ENCODE results near the gene TFDP2.

Gene TFDP2

DNA sequence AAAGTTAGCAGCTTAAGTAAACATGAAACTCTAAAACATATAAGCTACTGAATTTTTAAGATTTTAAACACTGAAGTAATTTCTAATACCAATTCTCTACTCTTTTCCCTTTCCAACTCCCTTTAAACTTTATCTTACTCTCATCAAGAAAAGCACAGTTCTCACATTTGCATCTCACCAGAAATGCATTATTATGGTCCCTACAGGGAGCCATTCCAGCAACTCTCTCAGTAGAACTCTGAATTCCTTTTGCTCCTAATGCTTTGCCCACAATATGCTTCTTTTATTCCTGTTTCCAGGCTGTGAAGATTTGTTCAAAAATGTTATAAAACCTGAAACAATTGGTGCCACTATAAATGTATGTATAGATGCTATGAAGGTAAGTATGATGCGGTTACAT, 83.4 kb downstream of the TFDP2 start:
- no peak overlapping the region; the same call in 1 of the 2 replicates for H3K27ac ChIP-seq (ENCODE audit: low read depth, low read length)
- H3K36me3 ChIP-seq (ENCODE audit: control insufficient read depth, insufficient read depth, low read length): no peaks in the 10 kb centered on the region
- H3K4me3 ChIP-seq (ENCODE audit: low read depth, low read length): 0 out of 2 replicates have a peak overlapping the region, but pooled peaks have one; percentile 9
- H3K4me1 ChIP-seq (ENCODE audit: control insufficient read depth, insufficient read depth, low read length): peaks cover 38% of the 10 kb centered on the region
- no peaks in the 10 kb centered on the region for H3K27me3 ChIP-seq (ENCODE audit: control insufficient read depth, insufficient read depth, low read length)
- H3K9me3 ChIP-seq (ENCODE audit: control insufficient read depth, insufficient read depth, low read depth, low read length): 0 out of 2 replicates have a peak, but pooled peaks cover 3% of the 10 kb centered on the region
- H3K9ac ChIP-seq (ENCODE audit: low read length): no peak overlapping the region

DNA sequence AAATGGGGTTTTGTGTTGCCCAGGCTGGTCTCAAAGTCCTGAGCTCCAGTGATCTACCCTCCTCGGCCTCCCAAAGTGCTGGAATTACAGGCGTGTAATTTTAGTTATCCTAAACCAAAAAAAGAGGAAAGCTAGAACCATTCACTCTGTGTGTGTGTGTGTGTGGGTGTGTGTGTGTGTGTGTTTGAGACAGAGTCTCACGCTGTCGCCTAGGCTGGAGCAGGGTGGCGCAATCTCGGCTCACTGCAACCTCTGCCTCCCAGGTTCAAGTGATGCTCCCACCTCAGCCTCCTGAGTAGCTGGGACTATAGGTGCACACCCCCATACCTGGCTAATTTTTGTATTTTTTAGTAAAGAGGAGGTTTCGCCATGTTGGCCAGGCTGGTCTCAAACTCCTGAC, 84.0 kb downstream of the TFDP2 start:
- Histone ChIP-seq H3K27ac (ENCODE audit: low read depth, low read length) (peak overlapping the region; percentile 56; the same call in 1 of the 2 replicates), H3K9ac (ENCODE audit: low read length) (peak overlapping the region; percentile 37), H3K36me3 (ENCODE audit: control insufficient read depth, insufficient read depth, low read length) (no peaks in the 10 kb centered on the region), H3K9me3 (ENCODE audit: control insufficient read depth, insufficient read depth, low read depth, low read length) (0 out of 2 replicates have a peak, but pooled peaks cover 3% of the 10 kb centered on the region), H3K4me3 (ENCODE audit: low read depth, low read length) (no peak overlapping the region), H3K4me1 (ENCODE audit: control insufficient read depth, insufficient read depth, low read length) (peaks cover 38% of the 10 kb centered on the region), H3K27me3 (ENCODE audit: control insufficient read depth, insufficient read depth, low read length) (no peaks in the 10 kb centered on the region)

DNA sequence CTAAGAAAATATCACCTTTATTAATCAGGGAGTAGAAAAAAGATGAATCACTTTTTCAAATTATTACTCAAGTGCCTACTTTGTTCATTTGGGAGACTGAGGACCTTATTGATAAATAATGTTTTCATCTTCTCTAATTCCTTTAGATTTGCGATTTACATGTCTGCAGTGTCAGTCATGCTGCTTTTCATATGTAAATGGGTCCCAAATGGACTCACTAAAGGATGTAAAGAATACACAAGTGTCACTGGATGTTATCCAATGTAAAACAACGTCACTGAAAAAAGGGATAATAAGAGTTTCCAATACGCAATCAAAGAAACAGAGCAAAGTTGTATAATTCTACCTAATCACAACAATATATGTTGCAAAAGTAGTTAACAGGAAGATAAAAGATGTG, 84.9 kb downstream of the TFDP2 start:
- peak overlapping the region; percentile 71; the same call in 1 of the 2 replicates for H3K27ac ChIP-seq (ENCODE audit: low read depth, low read length)

DNA sequence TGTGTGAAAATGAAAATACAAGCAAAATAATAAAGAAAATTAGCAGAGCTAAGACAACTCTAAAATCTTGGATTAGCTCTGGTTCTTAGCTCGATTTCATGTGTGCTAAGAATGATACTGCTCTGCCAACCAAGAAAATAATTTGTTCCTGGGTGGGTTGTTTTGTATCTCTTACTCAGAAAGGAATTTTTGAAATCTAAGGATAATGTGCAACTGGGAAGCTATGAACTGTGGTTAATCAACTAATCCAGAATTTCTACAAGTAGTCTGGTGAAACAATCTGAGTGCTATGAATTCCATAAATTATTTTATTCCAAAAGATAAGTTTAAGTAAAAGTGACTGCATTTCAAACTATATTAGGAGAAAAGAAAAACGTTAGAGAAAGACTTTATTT, 92.0 kb downstream of the TFDP2 start:
- H3K4me1 ChIP-seq (ENCODE audit: control insufficient read depth, insufficient read depth, low read length): peaks cover 7% of the 10 kb centered on the region; the same call in 1 of the 2 replicates
- 0 out of 2 replicates have a peak, but pooled peaks cover 3% of the 10 kb centered on the region for H3K9me3 ChIP-seq (ENCODE audit: control insufficient read depth, insufficient read depth, low read depth, low read length)
- no peak overlapping the region for H3K9ac ChIP-seq (ENCODE audit: low read length)
- no peak overlapping the region for H3K27ac ChIP-seq (ENCODE audit: low read depth, low read length)
- H3K36me3 ChIP-seq (ENCODE audit: control insufficient read depth, insufficient read depth, low read length): no peaks in the 10 kb centered on the region
- H3K27me3 ChIP-seq (ENCODE audit: control insufficient read depth, insufficient read depth, low read length): no peaks in the 10 kb centered on the region
- no peak overlapping the region for H3K4me3 ChIP-seq (ENCODE audit: low read depth, low read length)

More for the DNA sequence above, 84.9 kb downstream of the TFDP2 start:
- H3K36me3 ChIP-seq (ENCODE audit: control insufficient read depth, insufficient read depth, low read length): no peaks in the 10 kb centered on the region
- no peaks in the 10 kb centered on the region for H3K27me3 ChIP-seq (ENCODE audit: control insufficient read depth, insufficient read depth, low read length)
- H3K9me3 ChIP-seq (ENCODE audit: control insufficient read depth, insufficient read depth, low read depth, low read length): 0 out of 2 replicates have a peak, but pooled peaks cover 3% of the 10 kb centered on the region
- H3K4me1 ChIP-seq (ENCODE audit: control insufficient read depth, insufficient read depth, low read length): peaks cover 38% of the 10 kb centered on the region
- no peak overlapping the region for H3K9ac ChIP-seq (ENCODE audit: low read length)
- no peak overlapping the region for H3K4me3 ChIP-seq (ENCODE audit: low read depth, low read length)

DNA sequence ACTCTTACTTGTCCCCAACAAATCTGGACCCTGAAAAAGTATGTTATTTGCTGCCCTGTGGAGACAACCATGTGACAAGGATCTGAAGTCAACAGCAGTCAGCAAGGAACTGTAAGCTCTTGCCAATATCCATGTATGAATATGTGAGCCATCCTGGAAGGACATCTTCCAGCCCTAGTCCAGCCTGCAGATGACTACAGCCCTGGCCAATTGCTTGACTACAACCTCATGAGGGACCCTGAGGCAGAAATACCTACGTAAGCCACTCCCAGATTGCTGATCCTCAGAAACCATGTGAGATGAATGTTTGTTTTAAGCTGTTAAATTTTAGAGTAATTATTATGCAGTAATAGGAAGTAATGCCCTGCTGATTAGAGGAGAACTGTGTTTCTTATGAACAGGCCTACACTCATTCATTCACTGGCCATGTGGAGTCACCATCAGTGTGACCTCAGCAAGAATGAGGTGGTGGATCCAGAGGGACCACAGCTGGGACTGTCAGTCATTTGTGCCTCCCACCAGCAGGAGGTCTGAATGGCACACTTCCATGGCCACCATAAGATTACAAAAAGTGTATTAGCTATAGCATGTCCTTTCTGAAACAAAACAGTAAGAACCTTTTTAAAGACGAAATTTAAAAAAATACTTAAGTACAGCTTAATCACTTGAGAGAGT, 92.6 kb downstream of the TFDP2 start:
- Histone ChIP-seq H3K4me1 (ENCODE audit: control insufficient read depth, insufficient read depth, low read length) (peaks cover 4% of the 10 kb centered on the region; the same call in 1 of the 2 replicates), H3K9ac (ENCODE audit: low read length) (no peak overlapping the region), H3K9me3 (ENCODE audit: control insufficient read depth, insufficient read depth, low read depth, low read length) (0 out of 2 replicates have a peak, but pooled peaks cover 3% of the 10 kb centered on the region), H3K4me3 (ENCODE audit: low read depth, low read length) (no peak overlapping the region), H3K36me3 (ENCODE audit: control insufficient read depth, insufficient read depth, low read length) (no peaks in the 10 kb centered on the region), H3K27ac (ENCODE audit: low read depth, low read length) (no peak overlapping the region), H3K27me3 (ENCODE audit: control insufficient read depth, insufficient read depth, low read length) (no peaks in the 10 kb centered on the region)

DNA sequence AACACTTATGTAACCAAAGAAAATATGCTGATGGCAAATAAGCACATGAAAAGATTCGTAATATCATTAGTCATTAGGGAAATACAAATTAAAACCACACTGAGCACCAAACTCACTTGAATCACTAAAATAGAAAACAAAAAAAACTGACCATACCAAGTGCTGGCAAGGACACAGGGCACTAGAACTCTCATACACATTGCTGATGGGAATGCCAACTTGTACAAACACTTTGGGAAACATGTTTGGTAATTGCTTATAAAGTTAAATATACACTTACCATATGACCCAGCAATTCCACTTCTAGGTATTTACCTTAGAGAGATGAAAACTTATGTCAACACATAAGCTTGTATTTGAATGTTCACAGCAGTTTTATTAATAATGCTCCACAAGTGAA, 95.5 kb downstream of the TFDP2 start:
- Histone ChIP-seq H3K9me3 (ENCODE audit: control insufficient read depth, insufficient read depth, low read depth, low read length) (no peaks in the 10 kb centered on the region), H3K4me3 (ENCODE audit: low read depth, low read length) (no peak overlapping the region), H3K9ac (ENCODE audit: low read length) (no peak overlapping the region), H3K27ac (ENCODE audit: low read depth, low read length) (no peak overlapping the region), H3K27me3 (ENCODE audit: control insufficient read depth, insufficient read depth, low read length) (no peaks in the 10 kb centered on the region), H3K36me3 (ENCODE audit: control insufficient read depth, insufficient read depth, low read length) (no peaks in the 10 kb centered on the region), H3K4me1 (ENCODE audit: control insufficient read depth, insufficient read depth, low read length) (no peaks in the 10 kb centered on the region)

DNA sequence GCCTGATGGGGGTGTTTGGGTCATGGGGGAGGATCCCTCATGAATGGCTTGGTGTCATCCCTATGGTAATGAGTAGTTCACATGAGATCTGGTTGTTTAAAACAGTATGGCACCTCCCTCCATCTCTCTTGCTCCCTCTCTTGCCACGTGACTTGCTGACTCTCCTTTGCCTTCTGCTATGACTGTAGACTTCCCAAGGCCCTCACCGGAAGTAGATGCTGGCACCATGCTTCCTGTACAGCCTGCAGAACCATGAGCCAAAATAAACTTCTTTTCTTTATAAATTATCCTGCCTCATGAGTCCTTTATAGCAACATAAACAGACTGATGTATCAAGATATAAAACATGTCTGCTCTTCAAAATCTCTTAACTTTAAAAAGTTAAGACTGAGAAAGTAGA, 96.1 kb downstream of the TFDP2 start:
- H3K4me1 ChIP-seq (ENCODE audit: control insufficient read depth, insufficient read depth, low read length): no peaks in the 10 kb centered on the region
- H3K9ac ChIP-seq (ENCODE audit: low read length): no peak overlapping the region
- H3K9me3 ChIP-seq (ENCODE audit: control insufficient read depth, insufficient read depth, low read depth, low read length): no peaks in the 10 kb centered on the region
- no peaks in the 10 kb centered on the region for H3K36me3 ChIP-seq (ENCODE audit: control insufficient read depth, insufficient read depth, low read length)
- H3K4me3 ChIP-seq (ENCODE audit: low read depth, low read length): no peak overlapping the region
- H3K27me3 ChIP-seq (ENCODE audit: control insufficient read depth, insufficient read depth, low read length): no peaks in the 10 kb centered on the region
- no peak overlapping the region for H3K27ac ChIP-seq (ENCODE audit: low read depth, low read length)

DNA sequence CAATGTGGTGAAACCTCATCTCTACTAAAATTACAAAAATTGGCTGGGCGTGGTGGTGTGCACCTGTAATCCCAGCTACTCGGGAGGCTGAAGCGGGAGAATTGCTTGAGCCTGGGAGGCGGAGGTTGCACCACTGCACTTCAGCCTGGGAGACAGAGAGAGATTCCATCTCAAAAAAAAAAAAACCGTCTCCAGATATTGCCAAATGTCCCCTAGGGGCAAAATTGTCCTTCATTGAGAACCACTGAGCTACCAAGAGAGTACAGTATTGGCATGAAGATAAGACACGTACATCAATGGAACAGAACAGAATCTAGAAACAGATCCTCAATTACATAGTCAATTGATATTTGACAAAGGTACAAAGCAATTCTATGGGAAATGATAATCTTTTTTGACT, 98.0 kb downstream of the TFDP2 start:
- no peaks in the 10 kb centered on the region for H3K27me3 ChIP-seq (ENCODE audit: control insufficient read depth, insufficient read depth, low read length)
- H3K9me3 ChIP-seq (ENCODE audit: control insufficient read depth, insufficient read depth, low read depth, low read length): no peaks in the 10 kb centered on the region
- H3K4me1 ChIP-seq (ENCODE audit: control insufficient read depth, insufficient read depth, low read length): no peaks in the 10 kb centered on the region; the same call in 1 of the 2 replicates
- H3K27ac ChIP-seq (ENCODE audit: low read depth, low read length): no peak overlapping the region
- no peaks in the 10 kb centered on the region for H3K36me3 ChIP-seq (ENCODE audit: control insufficient read depth, insufficient read depth, low read length)
- no peak overlapping the region for H3K4me3 ChIP-seq (ENCODE audit: low read depth, low read length)
- no peak overlapping the region for H3K9ac ChIP-seq (ENCODE audit: low read length)

DNA sequence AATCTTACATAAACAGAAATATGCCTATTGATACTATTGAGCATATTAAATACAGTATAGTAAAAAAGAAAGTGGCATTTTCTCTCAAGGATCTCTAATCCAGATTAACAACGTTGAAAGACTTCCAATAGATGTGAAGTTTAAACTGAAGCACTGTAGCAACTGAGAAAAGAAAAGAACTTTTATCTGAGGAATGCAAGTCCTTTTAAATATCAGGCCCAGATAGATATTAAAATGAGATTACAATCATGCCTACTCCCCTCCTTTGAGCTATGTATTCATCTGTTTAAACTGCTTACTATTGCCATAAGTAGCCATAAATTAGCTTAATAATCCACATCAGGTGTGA, 102.3 kb downstream of the TFDP2 start:
- H3K4me3 ChIP-seq (ENCODE audit: low read depth, low read length): no peak overlapping the region
- H3K27me3 ChIP-seq (ENCODE audit: control insufficient read depth, insufficient read depth, low read length): no peaks in the 10 kb centered on the region
- no peaks in the 10 kb centered on the region for H3K36me3 ChIP-seq (ENCODE audit: control insufficient read depth, insufficient read depth, low read length)
- no peak overlapping the region for H3K9ac ChIP-seq (ENCODE audit: low read length)
- peaks cover 2% of the 10 kb centered on the region; the same call in 1 of the 2 replicates for H3K9me3 ChIP-seq (ENCODE audit: control insufficient read depth, insufficient read depth, low read depth, low read length)
- no peak overlapping the region for H3K27ac ChIP-seq (ENCODE audit: low read depth, low read length)
- no peaks in the 10 kb centered on the region; the same call in 1 of the 2 replicates for H3K4me1 ChIP-seq (ENCODE audit: control insufficient read depth, insufficient read depth, low read length)

DNA sequence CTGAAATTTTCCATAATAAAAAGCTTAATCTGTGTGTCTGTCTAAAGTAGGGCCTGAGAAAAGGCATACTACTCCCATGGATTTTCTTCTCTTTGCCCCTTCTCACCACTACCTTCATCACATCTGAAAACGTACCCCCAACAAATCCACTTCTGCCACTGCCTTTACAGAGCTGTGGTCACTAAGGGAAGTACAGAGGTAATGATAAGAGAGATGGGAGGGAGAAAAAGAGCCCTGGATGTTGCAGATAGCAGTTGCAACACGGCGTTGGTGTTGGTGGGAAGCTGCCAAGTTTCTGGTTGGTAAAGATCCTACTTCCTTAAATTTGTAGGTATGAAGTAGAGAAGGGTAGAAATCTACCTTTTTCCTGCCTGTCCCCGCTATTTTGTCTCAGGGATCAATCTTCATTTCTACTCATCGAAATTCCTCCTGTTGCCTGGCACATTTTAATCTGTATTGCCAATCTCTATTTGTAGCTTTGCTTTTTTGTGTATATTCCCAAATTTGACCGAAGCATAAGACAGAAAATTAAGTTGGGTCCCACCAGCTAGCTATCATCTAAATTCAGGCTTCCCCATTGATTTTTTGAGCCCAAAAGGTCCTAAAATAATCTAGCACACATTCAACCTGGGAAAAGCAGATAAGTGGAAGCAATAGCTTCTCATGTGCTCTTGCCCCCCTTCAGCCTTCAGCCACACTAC, 102.9 kb downstream of the TFDP2 start:
- H3K27me3 ChIP-seq (ENCODE audit: control insufficient read depth, insufficient read depth, low read length): no peaks in the 10 kb centered on the region
- H3K4me3 ChIP-seq (ENCODE audit: low read depth, low read length): no peak overlapping the region
- H3K9ac ChIP-seq (ENCODE audit: low read length): no peak overlapping the region
- H3K9me3 ChIP-seq (ENCODE audit: control insufficient read depth, insufficient read depth, low read depth, low read length): peaks cover 2% of the 10 kb centered on the region; the same call in 1 of the 2 replicates
- no peak overlapping the region for H3K27ac ChIP-seq (ENCODE audit: low read depth, low read length)
- H3K4me1 ChIP-seq (ENCODE audit: control insufficient read depth, insufficient read depth, low read length): no peaks in the 10 kb centered on the region; the same call in 1 of the 2 replicates
- H3K36me3 ChIP-seq (ENCODE audit: control insufficient read depth, insufficient read depth, low read length): no peaks in the 10 kb centered on the region

DNA sequence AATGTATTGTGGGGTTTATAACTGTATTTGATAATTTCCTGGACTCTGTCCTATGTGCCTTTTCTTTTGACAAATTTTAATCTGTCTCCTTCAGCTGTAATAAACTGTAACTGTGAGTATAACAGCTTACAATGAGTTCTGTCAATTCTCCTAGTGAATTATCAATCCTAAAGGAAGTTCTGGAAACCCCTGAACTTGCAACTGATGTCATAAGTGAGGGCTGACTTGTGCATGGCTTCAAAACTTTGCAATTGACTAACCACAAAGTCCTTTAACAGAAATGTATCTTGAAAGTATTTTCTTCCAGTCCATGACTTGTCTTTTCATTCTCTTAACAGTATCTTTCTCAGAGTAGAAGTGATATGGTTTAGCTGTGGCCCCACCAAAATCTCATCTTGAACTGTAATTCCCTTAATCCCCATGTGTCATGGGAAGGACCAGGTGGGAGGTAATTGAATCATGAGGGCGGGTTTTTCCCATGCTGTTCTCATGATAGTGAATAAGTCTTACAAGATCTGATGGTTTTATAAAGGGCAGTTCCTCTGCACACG, 108.3 kb downstream of the TFDP2 start:
- Histone ChIP-seq H3K27ac (ENCODE audit: low read depth, low read length) (no peak overlapping the region), H3K9me3 (ENCODE audit: control insufficient read depth, insufficient read depth, low read depth, low read length) (peaks cover 2% of the 10 kb centered on the region; the same call in 1 of the 2 replicates), H3K27me3 (ENCODE audit: control insufficient read depth, insufficient read depth, low read length) (no peaks in the 10 kb centered on the region), H3K4me3 (ENCODE audit: low read depth, low read length) (no peak overlapping the region), H3K4me1 (ENCODE audit: control insufficient read depth, insufficient read depth, low read length) (no peaks in the 10 kb centered on the region), H3K36me3 (ENCODE audit: control insufficient read depth, insufficient read depth, low read length) (no peaks in the 10 kb centered on the region), H3K9ac (ENCODE audit: low read length) (no peak overlapping the region)
